SW 1271 (cell line): Measurements from ENCODE around the gene LYPD5.
A peak's percentile ranks its signal among the peaks of the same experiment; 100 is the strongest.
"Not testable (repeated sequence)": the region's sequence is repeated elsewhere in the genome, so short reads cannot be mapped to it uniquely, and the experiment has no call there.

Experiments used
- DNase-seq, 2 experiments: peaks; one replicate each; lab custom pipeline; 2025; lab: John Stamatoyannopoulos, UW

LYPD5 gene

GRCh38 chr19:43802216-43802951 lies at the start of gene LYPD5:
Gene LYPD5 (minus strand): TSS chr19:43802447. CDS start chr19:43802380, 67 bp downstream.
- no peak for DNase-seq

GRCh38 chr19:43848821-43849220 lies 46.6 kb upstream of the LYPD5 start:
- no peak for DNase-seq

- DNase-seq = no peak
These were observed 45.6 kb upstream of the LYPD5 start for GRCh38 chr19:43847884-43848283.

GRCh38 chr19:43847246-43847645 lies 45.0 kb upstream of the LYPD5 start:
- no peak for DNase-seq

GRCh38 chr19:43842007-43842406 lies 39.8 kb upstream of the LYPD5 start:
- no peak for DNase-seq

GRCh38 chr19:43839139-43839538 lies 36.9 kb upstream of the LYPD5 start:
- DNase-seq = no peak

GRCh38 chr19:43826787-43827754 lies 24.8 kb upstream of the LYPD5 start, which contains the start of gene ZNF283:
Gene ZNF283 (plus strand): TSS chr19:43827321. CDS start chr19:43833505, 6,184 bp downstream.
- peak; percentile 63 to 88 for DNase-seq

GRCh38 chr19:43824572-43824971 lies 22.3 kb upstream of the LYPD5 start:
- not testable (repeated sequence) for DNase-seq

GRCh38 chr19:43823856-43824255 lies 21.6 kb upstream of the LYPD5 start:
- not testable (repeated sequence) for DNase-seq

- DNase-seq = no peak
These were observed 18.6 kb upstream of the LYPD5 start for GRCh38 chr19:43820884-43821215.

GRCh38 chr19:43820098-43820883 lies 18.0 kb upstream of the LYPD5 start:
- DNase-seq = no peak

- DNase-seq = no peak
These were observed 16.3 kb upstream of the LYPD5 start for GRCh38 chr19:43818500-43818899.

GRCh38 chr19:43817454-43817853 lies 15.2 kb upstream of the LYPD5 start:
- DNase-seq = not testable (repeated sequence)

GRCh38 chr19:43814663-43815352 lies 12.6 kb upstream of the LYPD5 start:
- DNase-seq = no peak

- no peak for DNase-seq
These were observed 10.4 kb upstream of the LYPD5 start for GRCh38 chr19:43812688-43813087.

GRCh38 chr19:43812259-43812658 lies 10.0 kb upstream of the LYPD5 start:
- no peak for DNase-seq

GRCh38 chr19:43811837-43812236 lies 9.6 kb upstream of the LYPD5 start:
- no peak for DNase-seq

- peak; percentile 14 to 48 for DNase-seq
These were observed 7.8 kb upstream of the LYPD5 start for GRCh38 chr19:43809762-43810696.

- DNase-seq = no peak
These were observed 5.4 kb upstream of the LYPD5 start for GRCh38 chr19:43807651-43808050.

GRCh38 chr19:43806848-43807247 lies 4.6 kb upstream of the LYPD5 start:
- DNase-seq = no peak
